Measurements from ENCODE around the gene SGIP1. TPM values are rescaled to one million over a fixed set of nuclear protein-coding genes. Genes with fewer than 3 reads are reported as not detected.

The SGIP1 gene
- total RNA-seq, 4 donors from 2014 or later = 0.10 to 2.8 (median 0.66) TPM

DNA sequence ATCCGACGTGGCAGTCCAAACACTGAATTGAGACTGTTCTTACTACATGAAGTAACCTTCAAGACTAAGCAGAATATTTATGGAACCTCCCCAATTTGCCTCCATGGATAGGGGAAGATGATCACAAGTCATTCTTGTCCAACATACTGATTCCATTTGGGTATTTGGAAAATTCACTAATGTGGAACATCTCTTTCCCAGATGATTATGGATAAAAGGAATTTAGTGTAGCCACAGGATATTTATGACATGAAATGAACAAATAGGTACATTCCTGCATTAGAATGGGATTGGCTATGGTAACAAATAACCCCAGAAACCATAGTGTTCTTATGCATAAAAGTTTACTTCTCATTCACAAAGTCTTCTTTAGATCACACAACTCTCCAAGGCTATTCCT, 40.2 kb upstream of the SGIP1 start:
- Histone ChIP-seq H3K9me3 (no peaks in the 10 kb centered on the region), H3K4me1 (no peaks in the 10 kb centered on the region), H3K4me3 (no peak overlapping the region), H3K36me3 (no peaks in the 10 kb centered on the region), H3K27me3 (no peaks in the 10 kb centered on the region), H3K27ac (no peak overlapping the region)
- no peak for TF ChIP-seq POLR2A (IDR thresholded peaks at IDR 0.05)
- no peak for TF ChIP-seq POLR2AphosphoS5 (IDR thresholded peaks at IDR 0.05)
- TF ChIP-seq EP300 (IDR thresholded peaks at IDR 0.05) = no peak
- DNase-seq (ENCODE audit: low spot score in 2 of 2) = no peak
- 89% methylated on average over 2 of the region's 2 CpGs for WGBS

GRCh38 chr1:66494482-66494881, 39.5 kb upstream of the SGIP1 start:
- Histone ChIP-seq H3K4me1 (no peaks in the 10 kb centered on the region), H3K27me3 (no peaks in the 10 kb centered on the region), H3K9me3 (no peaks in the 10 kb centered on the region), H3K27ac (no peak overlapping the region), H3K36me3 (no peaks in the 10 kb centered on the region), H3K4me3 (no peak overlapping the region)
- TF ChIP-seq POLR2AphosphoS5 (IDR thresholded peaks at IDR 0.05) = no peak
- no peak for TF ChIP-seq POLR2A (IDR thresholded peaks at IDR 0.05)
- no peak for TF ChIP-seq EP300 (IDR thresholded peaks at IDR 0.05)
- 86% methylated on average over 1 of the region's 1 CpG for WGBS
- DNase-seq (ENCODE audit: low spot score in 2 of 2) = no peak

DNA sequence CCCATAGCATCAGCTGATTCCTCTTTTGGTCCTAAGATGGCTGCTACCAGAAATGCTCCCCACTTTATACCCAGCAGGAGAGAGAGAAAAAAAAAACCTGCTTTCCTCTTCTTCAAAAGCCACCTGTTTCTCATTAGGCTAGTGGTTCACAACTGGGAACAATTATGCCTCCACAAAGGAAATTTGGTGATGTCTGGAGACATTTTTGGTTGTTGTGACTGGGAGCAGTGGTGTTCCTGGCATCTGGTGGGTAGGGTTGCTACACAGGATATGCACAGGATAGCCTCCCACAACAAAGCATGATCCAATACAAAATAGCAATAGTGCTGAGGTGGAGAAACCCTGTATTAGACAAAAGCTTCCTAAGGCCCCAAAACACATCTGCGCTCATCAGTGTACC, 38.5 kb upstream of the SGIP1 start:
- Histone ChIP-seq H3K4me1 (no peaks in the 10 kb centered on the region), H3K4me3 (no peak overlapping the region), H3K27ac (no peak overlapping the region), H3K36me3 (no peaks in the 10 kb centered on the region), H3K9me3 (no peaks in the 10 kb centered on the region), H3K27me3 (no peaks in the 10 kb centered on the region)
- WGBS = 100% methylated on average over 1 of the region's 1 CpG
- DNase-seq (ENCODE audit: low spot score in 2 of 2) = no peak
- TF ChIP-seq EP300 (IDR thresholded peaks at IDR 0.05) = no peak
- no peak for TF ChIP-seq CTCF (IDR thresholded peaks at IDR 0.05)
- no peak for TF ChIP-seq POLR2A (IDR thresholded peaks at IDR 0.05)
- no peak for TF ChIP-seq POLR2AphosphoS5 (IDR thresholded peaks at IDR 0.05)

DNA sequence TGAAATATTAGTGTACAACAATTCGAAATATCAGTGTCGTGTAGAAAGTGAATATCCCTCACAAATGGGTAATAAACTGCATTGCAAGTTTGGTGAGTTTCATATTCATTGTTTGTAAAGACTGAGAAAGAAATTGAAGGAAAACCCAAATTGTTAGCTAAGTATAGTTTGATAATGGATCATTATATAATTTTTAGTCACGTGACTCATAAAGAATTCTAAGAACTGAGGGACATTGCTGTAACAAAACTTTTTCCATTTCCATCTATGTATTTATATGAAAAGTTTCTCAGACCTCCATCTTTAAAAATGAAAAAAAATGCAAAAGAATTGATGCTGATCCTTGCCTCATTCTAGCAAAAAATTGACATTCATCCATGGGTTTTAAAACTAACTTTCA, 36.0 kb upstream of the SGIP1 start:
- no peaks in the 10 kb centered on the region for H3K4me1 ChIP-seq

DNA sequence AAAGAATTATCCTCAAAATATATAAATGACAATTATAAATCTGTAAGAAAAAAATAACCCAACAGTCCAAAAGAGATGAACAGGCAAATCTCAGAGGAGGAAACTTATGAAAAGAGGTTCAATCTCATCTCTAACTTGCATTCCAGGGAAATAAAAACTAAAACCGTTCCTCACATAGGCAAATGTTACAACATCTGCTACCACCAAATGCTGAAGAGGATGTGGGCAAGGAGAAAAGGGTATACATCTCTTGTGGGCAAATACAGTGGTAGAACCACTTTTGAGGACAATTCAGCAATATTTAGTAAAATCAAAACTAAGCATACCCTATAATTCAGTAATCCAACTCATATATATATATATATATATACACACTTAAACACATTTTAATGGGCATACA, 33.7 kb upstream of the SGIP1 start:
- H3K27me3 ChIP-seq = no peaks in the 10 kb centered on the region
- H3K4me1 ChIP-seq = no peaks in the 10 kb centered on the region
- no peak overlapping the region for H3K4me3 ChIP-seq
- no peak overlapping the region for H3K27ac ChIP-seq
- H3K9me3 ChIP-seq = no peaks in the 10 kb centered on the region
- TF ChIP-seq POLR2A (IDR thresholded peaks at IDR 0.05) = no peak
- TF ChIP-seq CTCF (IDR thresholded peaks at IDR 0.05) = no peak
- TF ChIP-seq POLR2AphosphoS5 (IDR thresholded peaks at IDR 0.05) = no peak
- TF ChIP-seq EP300 (IDR thresholded peaks at IDR 0.05) = no peak
- WGBS = 44% methylated on average over 1 of the region's 1 CpG
- no peak for DNase-seq (ENCODE audit: low spot score in 2 of 2)
- no peaks in the 10 kb centered on the region for H3K36me3 ChIP-seq

More for the DNA sequence above, 36.0 kb upstream of the SGIP1 start:
- WGBS = 91% methylated on average over 3 of the region's 3 CpGs
- DNase-seq (ENCODE audit: low spot score in 2 of 2) = no peak
- Histone ChIP-seq H3K27me3 (no peaks in the 10 kb centered on the region), H3K4me3 (no peak overlapping the region), H3K27ac (no peak overlapping the region), H3K9me3 (no peaks in the 10 kb centered on the region), H3K36me3 (no peaks in the 10 kb centered on the region)
- no peak for TF ChIP-seq EP300 (IDR thresholded peaks at IDR 0.05)
- TF ChIP-seq POLR2A (IDR thresholded peaks at IDR 0.05) = no peak
- no peak for TF ChIP-seq POLR2AphosphoS5 (IDR thresholded peaks at IDR 0.05)
- no peak for TF ChIP-seq CTCF (IDR thresholded peaks at IDR 0.05)

DNA sequence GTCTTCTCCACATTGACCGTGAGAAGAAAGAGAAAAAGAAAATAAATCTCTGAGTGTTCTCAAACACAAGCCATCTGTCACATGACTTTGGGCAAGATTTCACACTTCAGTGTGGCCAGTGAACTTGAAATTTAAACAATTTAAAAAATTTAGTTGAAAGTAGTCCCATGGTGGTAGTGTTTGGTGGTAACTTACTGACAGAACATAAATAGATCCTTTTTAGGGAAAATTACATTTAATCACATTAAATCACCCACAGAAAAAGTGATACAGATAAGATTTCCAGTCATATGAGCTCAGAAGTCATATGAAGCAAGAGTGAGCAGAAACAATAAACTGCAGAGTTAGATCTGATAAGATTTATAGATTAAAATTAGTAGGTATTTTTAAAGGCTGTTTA, 31.9 kb upstream of the SGIP1 start:
- Histone ChIP-seq H3K36me3 (no peaks in the 10 kb centered on the region), H3K27ac (no peak overlapping the region), H3K27me3 (no peaks in the 10 kb centered on the region), H3K9me3 (no peaks in the 10 kb centered on the region), H3K4me1 (no peaks in the 10 kb centered on the region), H3K4me3 (no peak overlapping the region)
- TF ChIP-seq EP300 (IDR thresholded peaks at IDR 0.05) (no peak), POLR2A (IDR thresholded peaks at IDR 0.05) (no peak), CTCF (IDR thresholded peaks at IDR 0.05) (no peak), POLR2AphosphoS5 (IDR thresholded peaks at IDR 0.05) (no peak)
- no peak for DNase-seq (ENCODE audit: low spot score in 2 of 2)
- WGBS = 40% methylated on average over 1 of the region's 1 CpG
